ENCODE data around the gene SDC4. TPM values are rescaled to one million over a fixed set of nuclear protein-coding genes. Genes with fewer than 3 reads are reported as not detected.

The SDC4 gene
- total and polyA plus RNA-seq, 9 of the 15 experiments (the other 6 are each of a cell fraction or from before 2014, with no cell fraction given), result 2.1 to 10.7 (median 6.3) TPM

- Histone ChIP-seq H3K9ac (ENCODE audit: insufficient read depth in 1 of 2, low read depth in 2 of 2, low read length in 2 of 2) (peak overlapping the region; percentile 1 to 86; a peak in 2 of 4 replicates), H3K4me2 (ENCODE audit: insufficient read depth, low read length) (peak overlapping the region; percentile 42), H2AFZ (ENCODE audit: low read depth, low read length) (no peak overlapping the region), H3K4me3 (no peak overlapping the region), H3K27me3 (ENCODE audit: control insufficient read depth in 2 of 2, insufficient read depth in 2 of 2, low read length in 2 of 2) (no peaks in the 10 kb centered on the region), H3K9me1 (ENCODE audit: control insufficient read depth, insufficient read depth, low read length) (no peaks in the 10 kb centered on the region), H3K9me3 (replicated peaks; ENCODE audit: control insufficient read depth, insufficient read depth, low read depth, low read length) (no peaks in the 10 kb centered on the region), H3K79me2 (ENCODE audit: control insufficient read depth, insufficient read depth, low read length) (peaks cover 10% of the 10 kb centered on the region; the same call in 1 of the 3 replicates), H3K4me1 (replicated peaks in 1 of 2; ENCODE audit: control insufficient read depth in 2 of 2, insufficient read depth in 2 of 2, low read length in 2 of 2) (peaks cover 63 to 86% of the 10 kb centered on the region in 2 experiments), H3K27ac (ENCODE audit: extremely low read depth, low read depth, low read length) (no peak overlapping the region), H3K36me3 (ENCODE audit: control insufficient read depth, insufficient read depth, low read length) (peaks cover 9% of the 10 kb centered on the region; the same call in 2 of the 3 replicates), H4K20me1 (replicated peaks; ENCODE audit: control insufficient read depth, insufficient read depth, low read length) (peaks cover 7% of the 10 kb centered on the region; the same call in 1 of the 2 replicates)
- WGBS (ENCODE audit: insufficient coverage, low coverage, missing lambda C conversion rate), result 15% methylated on average over 12 of the region's 16 CpGs
- intact Hi-C loops (cut with micrococcal nuclease) (no loop called here), in situ Hi-C loops (cut with MboI) (no loop called here)
- no TSS peak for BruUV-seq (replicated peaks)
- FAIRE-seq (peak; percentile 46), ATAC-seq (peak; percentile 2), DNase-seq (ENCODE audit: extremely low read depth in 1 of 4, low spot score in 3 of 4) (peak in 3 of 4 experiments; percentile 34 to 58 (median 53))
- ChIA-PET CTCF (ENCODE audit: low intra/inter-chr PET ratio) (no interaction called here), POLR2A (interaction anchor here (0.7 to 1.9 kb wide), 9 partner anchors 10 to 112 kb away, joined by 3 to 7 read pairs (median 3); partner anchors contain the start of gene SYS1)
- TF ChIP-seq ZNF584 (CRISPR knock-in tag; IDR thresholded peaks at IDR 0.05; ENCODE audit: low read depth), result 0 out of 2 replicates have a peak, but pooled peaks have one; percentile 43
- no peak for TF ChIP-seq ZNF274 (IDR thresholded peaks at IDR 0.05; ENCODE audit: borderline replicate concordance, low read depth, low read length)
- TF ChIP-seq RERE (CRISPR knock-in tag; IDR thresholded peaks at IDR 0.05; ENCODE audit: borderline replicate concordance), result no peak
- no peak for TF ChIP-seq TFE3 (CRISPR knock-in tag; IDR thresholded peaks at IDR 0.05)
- 0 out of 2 replicates have a peak, but pooled peaks have one; percentile 14 for TF ChIP-seq USF2 (CRISPR knock-in tag; IDR thresholded peaks at IDR 0.05)
- 0 out of 2 replicates have a peak, but pooled peaks have one; percentile 18 for TF ChIP-seq SMARCA5 (IDR thresholded peaks at IDR 0.05)
- no peak for TF ChIP-seq RAD21 (CRISPR knock-in tag; conservative IDR thresholded peaks at IDR 0.05 in 1 of 2, IDR thresholded peaks at IDR 0.05 in 1 of 2)
- TF ChIP-seq ARID2 (IDR thresholded peaks at IDR 0.05), result no peak
- peak; percentile 43; the same call in 1 of the 2 replicates for TF ChIP-seq SOX6 (IDR thresholded peaks at IDR 0.05)
- TF ChIP-seq MYC (IDR thresholded peaks at IDR 0.05; ENCODE audit: low read depth, low read length), result 0 out of 2 replicates have a peak, but pooled peaks have one; percentile 9
- TF ChIP-seq MYC (CRISPR knock-in tag; IDR thresholded peaks at IDR 0.05; ENCODE audit: borderline replicate concordance, low read depth), result no peak
- no peak for TF ChIP-seq NFIC (IDR thresholded peaks at IDR 0.05)
These were observed 6.0 kb downstream of the SDC4 start for GRCh38 chr20:45341939-45342854.

Measured in K562 (cell line).